ENCODE measurements around the gene GPR83.

DNA sequence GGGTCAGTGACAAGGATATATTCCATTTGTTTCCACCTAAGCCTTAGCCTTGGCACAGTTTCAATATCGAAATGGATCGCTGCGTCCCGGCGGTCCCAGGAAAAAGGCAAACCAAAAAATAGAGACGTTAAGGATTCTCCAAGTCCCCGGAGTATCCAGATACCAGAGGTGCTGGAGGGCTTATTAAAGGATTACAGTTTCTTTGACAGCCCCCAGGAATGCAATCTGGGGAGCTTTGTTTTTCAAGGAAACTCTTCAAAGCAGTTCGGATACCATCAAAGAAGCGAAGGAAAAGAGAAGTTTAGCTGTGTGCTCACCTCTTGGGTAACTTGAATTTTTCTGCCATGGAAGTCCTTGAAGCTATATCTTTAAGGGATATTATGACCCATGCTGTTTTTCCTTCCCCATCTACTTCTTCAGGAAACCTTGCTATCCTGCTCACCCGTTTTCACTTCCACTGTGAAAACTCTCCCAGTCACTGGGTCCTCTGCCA, 600 bp upstream of the GPR83 start:
- TF ChIP-seq, protein P1, sequence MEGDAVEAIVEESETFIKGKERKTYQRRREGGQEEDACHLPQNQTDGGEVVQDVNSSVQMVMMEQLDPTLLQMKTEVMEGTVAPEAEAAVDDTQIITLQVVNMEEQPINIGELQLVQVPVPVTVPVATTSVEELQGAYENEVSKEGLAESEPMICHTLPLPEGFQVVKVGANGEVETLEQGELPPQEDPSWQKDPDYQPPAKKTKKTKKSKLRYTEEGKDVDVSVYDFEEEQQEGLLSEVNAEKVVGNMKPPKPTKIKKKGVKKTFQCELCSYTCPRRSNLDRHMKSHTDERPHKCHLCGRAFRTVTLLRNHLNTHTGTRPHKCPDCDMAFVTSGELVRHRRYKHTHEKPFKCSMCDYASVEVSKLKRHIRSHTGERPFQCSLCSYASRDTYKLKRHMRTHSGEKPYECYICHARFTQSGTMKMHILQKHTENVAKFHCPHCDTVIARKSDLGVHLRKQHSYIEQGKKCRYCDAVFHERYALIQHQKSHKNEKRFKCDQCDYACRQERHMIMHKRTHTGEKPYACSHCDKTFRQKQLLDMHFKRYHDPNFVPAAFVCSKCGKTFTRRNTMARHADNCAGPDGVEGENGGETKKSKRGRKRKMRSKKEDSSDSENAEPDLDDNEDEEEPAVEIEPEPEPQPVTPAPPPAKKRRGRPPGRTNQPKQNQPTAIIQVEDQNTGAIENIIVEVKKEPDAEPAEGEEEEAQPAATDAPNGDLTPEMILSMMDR (IDR thresholded peaks at IDR 0.05; ENCODE audit: insufficient read depth, low read depth, low read length) = no peak
- no peak for TF ChIP-seq EZH2 (IDR thresholded peaks at IDR 0.05; ENCODE audit: insufficient read depth, low read length)
